COLO668 (cell line): Measurements from ENCODE around the gene ECHS1.
"Not testable (repeated sequence)": the region's sequence is repeated elsewhere in the genome, so short reads cannot be mapped to it uniquely, and the experiment has no call there.

Source experiments
- DNase-seq: peaks from one replicate; lab custom pipeline; 2025; ENCODE audit not compliant: unreplicated experiment; lab: John Stamatoyannopoulos, UW

Gene ECHS1

GRCh38 chr10:133379152-133379800 lies 6.1 kb upstream of the ECHS1 start, which contains the start of gene PAOX:
Gene PAOX (plus strand): TSS chr10:133379262. CDS start chr10:133379317, 55 bp downstream.
- peak; percentile 30 for DNase-seq

GRCh38 chr10:133378251-133379096 lies 5.3 kb upstream of the ECHS1 start:
- peak; percentile 43 for DNase-seq

- DNase-seq, result no peak
These were observed 4.7 kb upstream of the ECHS1 start for GRCh38 chr10:133377818-133378250.

DNA sequence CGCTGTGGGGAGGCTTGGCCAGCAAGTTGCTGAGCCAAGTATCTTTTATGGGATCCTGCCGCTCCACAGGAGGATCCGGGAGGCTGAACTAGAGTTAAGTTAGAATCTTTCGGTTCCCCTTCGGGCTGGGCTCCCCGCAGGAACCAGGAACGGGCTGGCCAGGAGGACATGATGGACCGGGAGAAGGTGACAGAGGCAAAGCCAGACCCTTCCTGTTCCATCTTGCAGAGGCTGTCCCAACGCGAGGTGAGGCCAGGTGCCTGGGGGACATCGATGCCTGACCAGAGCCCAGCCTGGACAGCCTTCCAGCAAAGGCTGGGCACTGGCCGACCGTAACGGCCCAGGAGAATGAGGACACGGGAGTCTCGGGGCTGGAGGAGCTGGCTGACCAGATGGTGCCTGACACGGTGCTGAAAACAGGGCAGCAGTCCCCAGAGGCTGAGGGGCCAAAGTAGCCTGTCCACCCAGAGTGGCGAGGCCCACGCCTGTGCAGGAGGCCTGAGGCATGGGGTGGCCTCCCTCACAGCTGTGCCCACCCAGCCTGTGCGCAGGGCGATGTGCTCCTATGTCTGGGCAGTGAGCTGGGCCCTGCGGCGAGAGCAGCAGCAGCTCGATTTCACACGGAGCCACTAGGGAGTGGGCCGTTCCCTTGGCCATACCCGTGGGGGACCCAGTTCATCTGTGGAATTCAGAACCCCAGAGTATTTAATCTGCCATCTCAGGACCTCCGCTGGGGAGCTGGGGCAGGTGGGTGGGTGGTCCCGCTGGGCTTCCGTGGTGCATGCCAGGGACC lies 4.1 kb upstream of the ECHS1 start:
- no peak for DNase-seq

GRCh38 chr10:133376183-133376582 lies 3.0 kb upstream of the ECHS1 start:
- not testable (repeated sequence) for DNase-seq

GRCh38 chr10:133375357-133376115 lies 2.4 kb upstream of the ECHS1 start:
- DNase-seq, result no peak

DNA sequence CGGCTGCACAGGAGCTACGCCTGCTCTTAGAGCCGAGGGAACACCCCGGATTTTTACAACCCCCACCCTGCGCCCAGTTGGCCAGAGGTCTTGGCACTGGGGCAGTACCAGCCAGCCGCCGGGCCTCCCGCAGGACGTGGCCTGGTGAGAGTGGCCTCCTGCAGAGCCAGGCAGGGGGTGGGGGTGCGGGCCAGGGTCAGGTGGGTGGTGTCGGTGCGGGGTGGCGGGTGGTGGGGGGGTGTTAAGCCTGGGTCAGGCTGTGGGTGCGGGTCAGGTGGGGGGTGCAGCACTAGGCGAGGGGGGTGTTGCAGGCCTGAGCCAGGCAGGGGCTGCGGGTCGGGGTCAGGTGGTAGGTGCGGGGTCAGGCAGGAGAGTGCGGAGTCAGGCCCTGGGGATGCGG lies 647 bp downstream of the ECHS1 start:
- no peak for DNase-seq

DNA sequence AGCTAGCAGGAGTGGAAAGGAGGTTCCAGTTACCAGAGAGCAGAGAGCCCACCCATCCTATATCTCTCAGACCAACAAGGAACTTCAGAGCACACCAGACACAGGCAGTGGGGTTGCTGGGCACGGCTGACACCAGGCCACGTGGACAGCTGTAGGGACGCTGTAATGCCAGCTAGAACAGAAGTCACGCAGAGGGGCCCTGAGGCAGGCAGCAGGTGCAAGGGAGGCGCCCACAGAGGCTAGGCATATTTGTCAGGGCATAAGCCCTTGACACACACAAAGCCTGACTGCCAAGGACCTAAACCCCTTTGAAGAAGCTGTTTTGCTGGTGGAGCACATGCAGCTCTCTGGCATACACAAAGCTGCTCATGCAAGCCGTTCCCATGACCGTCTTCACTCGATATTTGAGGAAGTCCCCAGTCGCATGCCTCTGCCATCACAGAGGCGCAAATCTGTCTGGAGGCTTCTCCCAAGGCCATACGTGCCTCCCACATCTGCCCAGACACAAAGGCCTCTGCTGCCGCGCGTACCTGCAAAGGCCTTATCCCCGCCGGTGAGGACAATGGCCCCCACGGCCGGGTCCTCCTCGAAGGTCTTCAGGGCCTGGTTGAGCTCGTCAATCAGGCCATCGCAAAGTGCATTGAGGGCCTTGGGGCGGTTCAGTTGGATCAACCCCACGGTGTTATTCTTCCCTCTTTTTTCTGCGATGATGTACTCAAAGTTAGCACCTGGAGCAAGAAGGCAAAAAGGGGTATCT lies 2.9 kb downstream of the ECHS1 start:
- DNase-seq, result no peak

DNA sequence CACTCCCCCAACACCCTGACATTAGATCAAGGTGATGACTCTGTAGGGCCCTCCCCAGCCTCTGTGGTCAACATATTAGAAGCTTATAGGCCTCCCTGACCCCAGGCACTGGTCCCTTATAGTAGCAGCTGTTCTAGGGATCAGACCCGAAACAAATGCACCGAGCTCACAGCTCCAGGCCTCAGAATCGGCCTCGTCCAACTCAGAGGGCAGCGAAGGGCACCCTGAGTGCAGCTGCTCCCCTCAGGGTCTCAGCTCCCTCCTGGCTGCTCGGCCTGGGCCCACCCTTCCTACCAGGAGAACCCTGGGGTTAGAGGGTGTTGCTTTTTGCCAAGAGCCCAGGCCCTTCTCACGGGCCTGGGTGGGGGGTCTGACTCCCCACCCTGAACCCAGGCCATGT lies 5.0 kb downstream of the ECHS1 start:
- DNase-seq, result no peak

- DNase-seq, result not testable (repeated sequence)
These were observed 5.7 kb downstream of the ECHS1 start for GRCh38 chr10:133367461-133367860.

- DNase-seq, result no peak
These were observed 6.4 kb downstream of the ECHS1 start for GRCh38 chr10:133366751-133367150.

DNA sequence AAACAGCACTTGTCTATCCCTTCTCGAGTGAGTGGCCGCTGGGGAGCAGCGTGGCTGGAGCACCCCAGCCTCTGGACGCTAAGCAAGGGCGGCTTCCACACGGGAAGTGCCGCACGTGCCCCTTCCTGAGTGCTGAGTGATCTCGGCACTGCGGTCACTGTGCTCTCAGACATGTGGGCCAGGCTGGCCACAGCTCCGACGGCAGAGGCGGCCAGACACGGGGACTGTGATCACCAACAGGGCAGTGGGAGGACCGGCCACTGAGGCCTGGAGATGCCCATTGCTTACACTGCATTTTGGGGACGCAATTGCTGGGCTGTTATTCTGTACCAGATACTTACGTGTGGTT lies 7.0 kb downstream of the ECHS1 start:
- no peak for DNase-seq

DNA sequence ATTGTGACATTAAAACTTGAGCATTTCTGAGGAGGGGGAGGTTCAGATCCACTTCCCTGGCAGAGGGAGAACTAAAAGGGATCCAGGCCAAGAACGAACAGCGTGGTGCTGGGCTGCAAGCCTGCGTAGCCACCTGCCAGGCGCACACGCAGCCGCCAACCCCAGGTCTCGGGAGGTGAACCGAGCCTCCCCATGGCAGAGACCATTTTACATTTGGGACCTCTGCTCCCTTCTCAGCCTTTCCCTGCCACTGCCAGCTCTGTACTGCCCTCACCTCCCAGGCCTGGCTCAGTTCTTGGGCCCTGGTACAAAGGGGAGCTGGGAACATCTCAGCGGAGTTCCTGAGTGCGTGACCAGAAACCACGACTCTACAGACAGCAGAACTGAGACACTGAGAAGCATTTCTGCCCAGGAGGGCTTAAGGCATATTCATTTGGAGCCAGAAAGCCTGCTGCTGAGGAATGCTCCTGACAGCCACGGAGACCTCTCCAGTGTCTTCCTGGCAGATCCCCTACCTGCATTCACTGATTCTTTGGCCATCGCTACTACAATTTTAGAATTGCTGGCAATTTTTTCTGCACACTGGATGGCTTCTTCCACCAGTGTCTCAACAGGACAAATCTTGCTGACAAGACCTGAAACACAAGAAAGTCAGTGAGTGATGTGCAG lies 7.6 kb downstream of the ECHS1 start:
- no peak for DNase-seq

- no peak for DNase-seq
These were observed 8.3 kb downstream of the ECHS1 start for GRCh38 chr10:133364645-133365431.

- no peak for DNase-seq
These were observed 10.3 kb downstream of the ECHS1 start for GRCh38 chr10:133362846-133363245.

GRCh38 chr10:133361773-133362441 lies 11.2 kb downstream of the ECHS1 start:
- DNase-seq, result no peak

DNA sequence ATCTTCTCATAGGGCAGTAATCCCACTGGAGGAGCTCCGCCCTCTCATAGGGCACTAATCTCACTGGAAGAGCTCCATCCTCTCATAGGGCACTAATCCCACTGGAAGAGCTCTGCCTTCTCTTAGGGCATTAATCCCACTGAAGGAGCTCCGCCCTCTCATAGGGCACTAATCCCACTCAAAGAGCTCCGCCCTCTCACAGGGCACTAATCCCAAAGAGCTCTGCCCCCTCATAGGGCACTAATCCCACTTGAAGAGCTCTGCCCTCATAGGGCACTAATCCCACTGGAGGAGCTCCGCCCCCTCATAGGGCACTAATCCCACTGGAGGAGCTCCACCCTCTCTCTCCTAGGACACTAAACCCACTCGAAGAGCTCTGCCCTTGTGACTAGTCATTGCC lies 11.9 kb downstream of the ECHS1 start:
- DNase-seq, result no peak

GRCh38 chr10:133359972-133360610 lies 13.1 kb downstream of the ECHS1 start:
- DNase-seq, result peak; percentile 6
